ENCODE measurements around the gene RNF123.

GRCh38 chr3:49761661-49762060 is 72.3 kb downstream of the RNF123 start:
- TF ChIP-seq CTCF (IDR thresholded peaks at IDR 0.05) = no peak
- TF ChIP-seq POLR2AphosphoS5 (IDR thresholded peaks at IDR 0.05; ENCODE audit: insufficient read depth in 1 of 2, low read depth in 1 of 2) = no peak
- TF ChIP-seq POLR2A (IDR thresholded peaks at IDR 0.05) = no peak

Data from vagina (tissue), 2 donors.